Muscle layer of colon (tissue), 2 donors: ENCODE measurements around the gene SURF1.

ENCODE experiments used
- H3K27ac ChIP-seq: one replicate; pipeline ENCODE4 v1.7.0; 2013; ENCODE audit warnings: low read depth, mild to moderate bottlenecking, low read length, moderate library complexity
- H3K27me3 ChIP-seq, 2 donors: one replicate each; pipeline ENCODE4 v1.7.0; 2013; ENCODE audit warnings: low read length in 2 of 2, mild to moderate bottlenecking in 2 of 2; ENCODE audit not compliant: insufficient read depth in 2 of 2, control insufficient read depth in 1 of 2
- H3K36me3 ChIP-seq: one replicate; pipeline ENCODE4 v1.7.0; 2013; ENCODE audit warnings: mild to moderate bottlenecking, low read length; ENCODE audit not compliant: insufficient read depth
- H3K4me1 ChIP-seq: one replicate; pipeline ENCODE4 v1.7.0; 2013; ENCODE audit warnings: mild to moderate bottlenecking, low read length; ENCODE audit not compliant: insufficient read depth
- H3K4me3 ChIP-seq, 2 donors: one replicate each; pipeline ENCODE4 v1.7.0; 2013; ENCODE audit warnings: low read length in 2 of 2, low read depth in 1 of 2, mild to moderate bottlenecking in 1 of 2, moderate library complexity in 1 of 2
- H3K9ac ChIP-seq: one replicate; pipeline ENCODE4 v1.7.0; 2013; ENCODE audit warnings: low read length
- H3K9me3 ChIP-seq: one replicate; pipeline ENCODE4 v1.7.0; 2013; ENCODE audit warnings: mild to moderate bottlenecking, low read length
- donor health status: abdominal sarcoma.
- donor health status: Adenocarcinoma of cecum.

Gene SURF1

DNA sequence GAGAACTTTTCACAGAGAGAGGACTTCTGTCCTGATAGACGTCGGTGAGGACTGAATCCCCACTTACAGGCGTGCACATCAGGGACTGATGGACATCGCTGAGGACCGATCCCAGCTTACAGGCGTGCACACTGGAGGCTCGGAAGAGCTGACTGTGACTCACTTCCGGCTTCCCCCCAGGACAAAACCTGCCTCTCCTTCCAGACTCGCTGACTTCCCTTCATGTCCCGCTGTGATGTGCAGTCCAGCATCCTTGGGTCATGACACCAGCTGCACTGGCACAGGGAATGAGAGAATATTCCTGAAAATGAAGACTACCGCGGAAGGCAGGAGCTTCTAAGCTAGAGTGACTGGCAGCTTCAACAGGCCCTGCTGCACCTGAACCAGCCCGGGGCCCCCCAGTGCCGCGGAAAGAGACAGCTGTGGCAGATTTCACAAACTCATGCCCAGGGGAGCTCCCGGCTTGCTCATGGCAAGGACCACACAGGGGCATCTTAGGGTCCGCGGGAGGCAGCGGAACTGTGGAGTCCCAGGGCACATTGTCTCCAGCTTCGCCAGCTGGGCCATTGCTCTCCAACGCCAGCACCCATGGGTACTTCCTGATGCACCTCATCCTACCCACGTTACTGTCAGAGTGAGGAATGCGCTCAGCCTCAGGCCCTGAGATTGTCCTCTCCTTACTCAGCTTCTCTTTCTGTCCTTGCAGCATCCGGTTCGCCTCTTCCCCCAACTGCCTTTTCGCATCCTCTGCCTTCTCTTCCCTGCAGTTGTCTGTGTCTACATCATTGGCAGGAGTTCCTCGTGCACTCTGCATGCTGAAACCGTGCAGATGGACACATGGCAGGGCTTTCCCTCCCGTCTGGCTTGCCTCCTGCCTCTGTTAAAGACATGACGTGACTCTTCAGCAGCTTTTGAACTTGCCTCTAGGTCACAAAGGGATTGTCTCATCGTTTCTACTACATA, 49.8 kb downstream of the SURF1 start:
- Histone ChIP-seq H3K36me3 (no peaks in the 10 kb centered on the region), H3K4me1 (no peaks in the 10 kb centered on the region), H3K27ac (no peak overlapping the region), H3K4me3 (no peak overlapping the region), H3K9ac (no peak overlapping the region), H3K9me3 (no peaks in the 10 kb centered on the region), H3K27me3 (no peaks in the 10 kb centered on the region)

DNA sequence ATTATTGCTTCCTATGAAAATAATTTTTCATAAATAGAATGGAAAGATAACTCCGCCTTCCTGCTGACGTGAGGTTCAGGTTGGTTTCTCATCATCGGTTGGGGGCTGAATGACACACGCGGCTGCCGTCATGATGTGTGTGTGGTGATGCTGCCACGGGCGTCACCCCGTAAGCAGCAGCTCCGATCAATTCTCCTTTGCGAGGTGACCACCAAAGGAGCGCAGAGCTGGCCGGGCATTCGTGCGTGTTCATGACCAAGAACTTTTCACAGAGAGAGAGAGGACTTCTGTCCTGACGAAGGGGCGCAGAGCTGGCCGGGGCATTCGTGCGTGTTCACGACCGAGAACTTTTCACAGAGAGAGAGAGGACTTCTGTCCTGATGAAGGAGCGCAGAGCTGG, 50.6 kb downstream of the SURF1 start:
- Histone ChIP-seq H3K4me3 (no peak overlapping the region), H3K27me3 (no peaks in the 10 kb centered on the region), H3K9ac (no peak overlapping the region), H3K4me1 (no peaks in the 10 kb centered on the region), H3K27ac (no peak overlapping the region), H3K36me3 (no peaks in the 10 kb centered on the region), H3K9me3 (no peaks in the 10 kb centered on the region)

DNA sequence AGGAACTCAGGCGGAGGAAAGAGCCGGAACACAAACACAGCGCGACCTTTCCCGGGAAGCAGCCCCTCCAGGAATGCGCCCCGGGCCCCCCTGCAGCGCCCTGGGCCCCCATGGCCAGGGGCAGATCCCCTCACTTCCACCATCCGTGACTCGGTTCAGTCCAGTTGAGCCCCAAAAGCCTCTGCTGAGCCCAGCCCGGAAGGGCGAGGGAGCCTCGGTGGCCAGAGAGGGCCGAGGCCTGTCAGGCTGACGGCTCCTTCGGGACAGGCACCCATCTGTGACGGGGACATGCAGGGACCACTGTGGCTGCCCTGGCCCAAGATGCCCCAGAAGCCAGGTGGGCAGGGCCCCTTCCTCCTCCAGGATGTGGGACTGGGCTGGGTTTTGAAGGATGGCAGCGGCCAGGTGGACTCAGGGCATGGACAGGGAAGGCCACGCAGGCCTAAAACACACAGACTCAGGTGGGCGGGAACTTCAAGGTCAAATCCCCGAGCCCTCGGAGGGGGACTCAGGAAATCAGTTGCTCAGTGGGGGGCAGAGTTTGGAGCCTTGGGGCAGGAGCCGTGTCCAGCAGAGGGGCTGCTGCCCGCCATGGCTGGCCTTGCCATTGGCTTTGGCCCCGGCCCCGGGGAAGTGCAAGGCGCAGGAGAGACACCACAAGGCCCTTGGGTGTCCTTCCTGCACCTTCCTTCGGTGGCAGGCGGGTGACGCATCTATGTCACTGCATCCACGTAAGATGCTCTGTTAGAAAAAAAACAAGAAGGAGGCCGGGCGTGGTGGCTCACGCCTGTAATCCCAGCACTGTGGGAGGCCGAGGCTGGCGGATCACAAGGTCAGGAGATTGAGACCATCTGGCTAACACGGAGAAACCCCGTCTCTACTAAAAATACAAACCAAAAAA, 51.6 kb downstream of the SURF1 start:
- H3K36me3 ChIP-seq = no peaks in the 10 kb centered on the region
- H3K9ac ChIP-seq = no peak overlapping the region
- no peaks in the 10 kb centered on the region for H3K9me3 ChIP-seq
- H3K4me1 ChIP-seq = no peaks in the 10 kb centered on the region
- H3K27ac ChIP-seq = no peak overlapping the region
- no peak overlapping the region for H3K4me3 ChIP-seq
- no peaks in the 10 kb centered on the region for H3K27me3 ChIP-seq

DNA sequence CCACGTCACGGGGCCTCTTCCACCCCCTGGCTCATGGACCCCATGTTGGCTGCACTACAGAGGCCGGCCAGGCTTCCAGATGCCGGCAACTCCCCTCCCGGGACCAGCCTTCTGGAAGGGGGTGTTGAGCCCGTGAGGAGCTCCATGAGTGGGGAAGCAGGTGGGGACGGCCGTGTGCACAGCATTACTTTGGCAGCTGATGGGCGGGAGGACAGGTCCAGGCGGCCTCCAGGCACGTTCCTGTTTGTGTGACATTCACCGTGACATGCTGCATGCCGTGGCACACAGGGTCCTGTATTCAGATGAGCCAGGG, 52.2 kb downstream of the SURF1 start:
- Histone ChIP-seq H3K36me3 (no peaks in the 10 kb centered on the region), H3K27me3 (no peaks in the 10 kb centered on the region), H3K4me3 (no peak overlapping the region), H3K4me1 (no peaks in the 10 kb centered on the region), H3K27ac (no peak overlapping the region), H3K9me3 (no peaks in the 10 kb centered on the region), H3K9ac (no peak overlapping the region)

DNA sequence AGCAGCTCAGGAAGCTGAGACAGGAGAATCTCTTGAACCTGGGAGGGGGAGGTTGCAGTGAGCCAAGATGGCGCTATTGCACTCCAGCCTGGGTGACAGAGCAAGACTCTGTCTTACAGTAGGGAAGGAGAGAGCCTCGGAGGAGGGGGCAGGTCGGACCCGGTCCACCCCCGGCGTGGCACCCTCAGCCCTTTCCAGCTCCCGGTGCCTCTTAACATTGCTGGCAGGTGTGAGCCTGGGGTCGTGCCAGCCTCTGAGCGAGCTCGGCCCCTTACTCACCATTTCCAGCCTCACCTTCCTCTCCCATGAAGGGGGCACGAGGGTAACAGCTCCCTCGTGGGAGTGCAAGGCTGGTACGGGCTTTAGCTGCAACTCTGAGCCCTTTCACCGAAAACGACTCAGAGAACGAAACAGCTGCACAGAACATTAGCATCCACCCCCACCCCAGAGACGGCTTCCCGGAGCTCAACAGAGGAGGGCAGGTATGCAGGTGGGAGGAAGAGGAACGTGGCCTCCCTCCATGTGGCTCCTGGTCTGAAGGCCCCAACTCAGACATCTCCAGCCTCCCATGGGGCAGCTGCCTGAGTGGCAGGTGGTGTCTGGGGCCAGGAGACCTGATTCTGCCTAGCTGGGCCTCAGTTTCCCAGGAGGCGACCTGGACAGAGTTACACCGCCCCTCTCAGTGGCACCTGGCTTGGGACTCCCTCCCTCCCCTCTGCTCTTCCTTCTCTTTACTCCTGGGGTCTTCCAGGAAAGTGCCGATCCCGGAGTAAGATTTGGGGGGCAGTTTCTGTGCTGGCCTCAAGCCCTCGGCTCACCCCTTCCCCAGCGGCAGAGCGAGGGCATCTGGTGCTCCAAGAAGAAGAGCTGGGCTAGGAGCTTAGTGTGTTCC, 52.8 kb downstream of the SURF1 start:
- Histone ChIP-seq H3K36me3 (no peaks in the 10 kb centered on the region), H3K4me3 (no peak overlapping the region), H3K9ac (no peak overlapping the region), H3K27ac (no peak overlapping the region), H3K9me3 (no peaks in the 10 kb centered on the region), H3K27me3 (no peaks in the 10 kb centered on the region), H3K4me1 (no peaks in the 10 kb centered on the region)
